GM12864 (cell line): ENCODE results near the gene ZG16B.

Experiments
- DNase-seq: peaks from one replicate; pipeline ENCODE4 v3.0.0-alpha.2; 2011; ENCODE audit warnings: low read depth
- H3K4me3 ChIP-seq: 2 replicates; pipeline ENCODE4 v1.5.1; 2011; ENCODE audit warnings: mild to moderate bottlenecking, low read depth, low read length, control low read depth
- CTCF ChIP-seq: IDR thresholded peaks from 2 replicates; pipeline ENCODE4 v1.5.1; 2011; ENCODE audit warnings: low read depth, mild to moderate bottlenecking, moderate library complexity, low read length, control low read depth, inconsistent platforms; ENCODE audit errors: missing control alignments

Gene ZG16B

GRCh38 chr16:2836646-2837508 is 6.8 kb downstream of the ZG16B start:
- no peak for DNase-seq
- no peak overlapping the region for H3K4me3 ChIP-seq
- no peak for TF ChIP-seq CTCF

GRCh38 chr16:2838928-2839327 is 8.8 kb downstream of the ZG16B start:
- no peak for DNase-seq
- no peak overlapping the region for H3K4me3 ChIP-seq
- peak; percentile 81 for TF ChIP-seq CTCF

GRCh38 chr16:2839650-2840450 is 9.7 kb downstream of the ZG16B start:
- no peak for DNase-seq
- TF ChIP-seq CTCF = no peak

GRCh38 chr16:2840914-2841313 is 10.8 kb downstream of the ZG16B start:
- no peak overlapping the region for H3K4me3 ChIP-seq
- no peak for TF ChIP-seq CTCF
- no peak for DNase-seq

More at GRCh38 chr16:2839650-2840450, 9.7 kb downstream of the ZG16B start:
- H3K4me3 ChIP-seq = no peak overlapping the region

GRCh38 chr16:2841606-2842339 is 11.7 kb downstream of the ZG16B start:
- H3K4me3 ChIP-seq = peak overlapping the region; percentile 46
- TF ChIP-seq CTCF = no peak
- no peak for DNase-seq

- H3K4me3 ChIP-seq = peak overlapping the region; percentile 46
- peak; percentile 42 for DNase-seq
- TF ChIP-seq CTCF = peak; percentile 78
Measured at GRCh38 chr16:2842340-2843000, 12.4 kb downstream of the ZG16B start.
